SIG-M5 treated with dmso at 0.1 percent for 504 hours (cell line): Measurements from ENCODE around the gene PRAC1.

Source experiments
- DNase-seq: peaks from one replicate; lab custom pipeline; 2025; ENCODE audit not compliant: unreplicated experiment; lab: John Stamatoyannopoulos, UW

The PRAC1 gene

DNA sequence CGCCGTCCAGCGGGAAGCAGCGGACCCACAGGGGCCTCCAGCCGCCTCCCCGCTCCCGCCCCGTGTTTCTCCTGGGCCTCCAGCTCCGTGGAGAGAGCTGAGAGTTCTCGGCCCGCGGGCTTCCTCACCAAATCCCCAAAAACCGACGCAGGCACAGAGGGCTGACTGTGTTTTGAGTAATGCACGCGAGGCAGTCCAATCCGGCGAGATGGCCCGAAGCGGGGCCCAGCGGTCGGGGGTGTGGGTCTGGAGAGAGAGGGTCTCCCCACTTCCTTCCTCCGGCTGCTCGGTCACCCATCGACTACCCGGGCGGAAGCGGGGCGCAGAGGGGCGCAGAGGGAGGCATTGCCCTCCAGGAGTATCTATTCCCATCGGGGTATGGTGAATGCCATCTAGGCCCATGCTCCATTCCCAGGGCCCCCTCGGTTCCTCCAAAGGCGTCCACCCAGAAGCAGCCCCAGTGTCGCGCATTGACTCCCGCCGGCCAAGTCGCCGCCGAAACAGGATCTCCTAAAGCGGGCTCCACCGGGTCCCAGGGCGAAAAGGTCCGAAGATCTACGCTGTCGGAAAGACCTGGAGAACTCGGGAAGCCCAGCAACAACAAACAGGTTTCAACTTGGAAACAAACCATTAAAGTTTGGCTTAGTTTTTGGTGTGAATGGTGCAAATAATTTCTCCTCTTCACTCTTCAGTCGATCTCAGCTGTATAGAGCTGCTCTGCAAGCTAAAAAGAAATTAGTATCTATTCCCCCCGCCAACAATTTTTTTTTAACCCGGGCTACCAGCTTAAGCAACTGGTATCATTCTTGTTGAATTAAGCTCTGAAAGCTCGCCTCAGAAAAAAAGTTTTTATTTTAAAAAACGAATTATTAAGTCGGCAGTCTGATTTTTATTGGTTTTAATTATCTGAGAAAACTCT, 25.4 kb upstream of the PRAC1 start:
- DNase-seq, result no peak

DNA sequence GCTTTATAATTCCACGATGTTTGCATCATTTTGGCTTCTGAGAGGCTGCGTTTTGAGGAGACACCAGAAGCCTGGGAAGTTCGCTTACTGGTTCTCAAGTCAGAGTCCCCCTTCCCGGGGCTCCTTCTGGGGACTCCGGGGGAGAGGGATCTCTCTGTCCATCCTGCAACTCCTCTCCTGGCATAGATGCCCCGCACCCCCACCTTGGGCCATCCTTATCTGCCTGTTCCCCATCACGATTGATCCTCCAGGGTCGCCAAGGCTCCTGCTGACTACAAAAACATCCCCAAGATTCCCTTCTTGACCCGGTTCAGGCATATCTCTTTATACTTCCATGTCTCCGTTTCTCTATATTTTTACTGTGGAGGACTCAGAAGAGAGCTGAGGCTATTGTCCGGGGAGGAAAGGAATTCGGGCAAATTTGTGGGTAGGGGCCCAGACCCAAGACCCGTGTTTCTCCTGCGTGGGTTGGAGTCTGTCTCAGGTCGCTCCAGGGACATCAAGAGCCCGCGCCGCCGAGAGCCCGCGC, 24.7 kb upstream of the PRAC1 start:
- no peak for DNase-seq

DNA sequence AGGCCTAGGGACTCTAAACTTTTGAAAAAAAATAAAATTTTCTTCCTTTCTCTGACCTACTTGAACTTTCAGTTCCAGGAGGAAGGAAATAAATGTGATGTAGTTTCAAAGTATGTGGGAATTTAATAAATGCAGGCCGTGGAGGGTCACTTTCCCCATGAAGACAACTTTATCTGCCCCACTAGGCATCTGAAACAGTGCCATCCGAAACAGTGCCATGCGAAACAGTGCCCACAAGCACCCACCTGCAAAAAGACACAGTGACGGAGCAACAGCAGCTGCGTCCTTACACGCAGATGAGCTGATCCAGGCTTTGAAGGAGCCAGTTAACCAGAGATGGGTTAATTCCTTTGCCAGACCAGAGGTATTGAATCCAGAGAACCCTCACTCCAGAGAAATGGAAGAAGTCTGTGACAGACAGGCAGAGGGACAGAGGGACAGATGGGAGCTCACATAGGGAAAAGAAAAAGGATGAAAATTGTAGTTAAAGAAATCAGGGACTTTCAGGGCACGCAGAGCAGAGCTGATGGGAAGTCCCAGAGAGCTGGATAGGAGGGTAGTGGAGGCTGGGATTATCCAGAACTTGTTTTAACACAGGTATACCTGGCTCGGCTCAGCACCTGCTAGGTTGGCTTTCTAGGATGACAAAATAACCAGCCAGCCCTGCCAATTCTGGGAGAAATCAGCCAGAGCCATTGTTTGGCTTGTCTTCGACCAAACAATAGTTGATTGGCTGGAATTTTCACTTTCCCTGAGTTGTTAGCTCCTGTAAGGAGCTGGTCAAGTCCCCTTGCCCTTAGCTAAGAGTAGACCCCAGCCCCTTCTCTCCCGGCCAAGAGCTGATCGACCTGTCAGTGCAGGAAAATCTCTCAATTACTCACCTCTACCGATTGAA, 23.3 kb upstream of the PRAC1 start:
- DNase-seq, result no peak

DNA sequence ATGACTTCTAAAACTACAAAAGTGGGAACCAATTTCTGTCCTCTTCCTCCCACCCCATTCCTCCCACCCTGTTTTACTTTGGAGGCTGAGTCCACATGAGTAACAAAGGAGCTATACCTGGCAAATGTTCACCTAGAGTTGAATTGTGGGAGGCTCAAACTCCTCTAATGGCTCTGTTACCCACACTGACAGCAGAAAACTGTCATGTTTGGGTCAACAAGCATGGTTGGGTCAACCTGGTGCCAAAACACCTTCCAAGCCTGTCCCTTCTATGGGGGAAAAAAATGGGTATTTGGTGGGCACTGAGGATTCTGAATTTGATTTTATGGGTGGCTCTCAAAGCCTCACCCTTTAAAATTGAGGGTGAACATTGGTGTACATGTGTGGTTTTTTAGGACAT, 18.2 kb upstream of the PRAC1 start:
- no peak for DNase-seq

DNA sequence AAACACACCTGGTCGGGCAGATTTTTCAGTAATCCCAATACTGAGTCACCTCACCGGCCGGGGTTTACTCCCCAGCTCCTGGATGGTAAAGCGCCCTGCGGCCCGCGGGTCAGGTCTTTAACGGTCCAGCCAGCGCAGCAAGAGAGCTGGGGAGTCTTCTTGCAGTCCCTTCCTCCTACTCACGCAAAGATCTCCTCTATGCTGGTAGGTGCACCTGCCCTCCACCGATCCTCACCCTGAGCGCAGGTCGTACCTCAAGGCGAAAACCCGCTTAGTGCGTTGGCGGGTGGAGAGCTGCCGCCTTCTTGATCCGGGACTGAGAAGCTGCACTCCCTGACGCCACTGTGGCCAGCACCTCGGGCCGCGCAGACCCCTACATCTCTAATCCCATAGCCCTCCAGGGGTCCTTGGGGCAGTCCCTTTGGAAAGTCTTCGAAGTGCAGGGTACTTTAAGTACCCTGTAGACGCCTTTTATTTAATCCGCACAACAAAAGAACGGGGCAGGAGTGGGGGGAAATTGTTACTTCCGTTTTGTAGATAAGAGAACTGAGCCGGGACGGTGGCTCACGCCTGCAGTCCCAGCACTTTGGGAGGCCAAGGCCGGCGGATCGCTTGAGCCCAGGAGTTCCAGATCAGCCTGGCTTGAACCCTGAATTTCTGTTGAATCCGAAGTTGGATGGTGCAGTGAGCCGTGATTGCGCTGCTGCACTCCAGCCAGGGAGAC, 16.6 kb upstream of the PRAC1 start:
- no peak for DNase-seq

DNA sequence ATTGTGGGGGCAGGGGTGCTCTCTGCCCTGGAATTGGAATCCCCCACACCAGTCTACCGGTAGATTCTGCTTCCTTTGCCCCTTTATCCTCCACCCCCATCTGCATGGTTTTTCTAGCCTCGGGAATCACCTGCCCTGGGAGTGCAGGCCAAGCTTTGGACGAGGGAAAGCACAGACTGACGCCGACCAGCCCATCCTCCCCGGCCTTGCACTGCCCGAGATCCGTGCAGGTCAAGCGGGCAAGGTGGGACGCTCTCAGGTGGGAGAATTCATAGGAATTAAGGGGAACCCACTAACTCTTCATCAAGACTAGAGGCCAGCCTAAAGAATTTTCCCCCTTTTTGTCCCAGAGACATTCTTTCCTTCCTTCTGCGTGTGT, 16.1 kb upstream of the PRAC1 start:
- DNase-seq, result no peak

DNA sequence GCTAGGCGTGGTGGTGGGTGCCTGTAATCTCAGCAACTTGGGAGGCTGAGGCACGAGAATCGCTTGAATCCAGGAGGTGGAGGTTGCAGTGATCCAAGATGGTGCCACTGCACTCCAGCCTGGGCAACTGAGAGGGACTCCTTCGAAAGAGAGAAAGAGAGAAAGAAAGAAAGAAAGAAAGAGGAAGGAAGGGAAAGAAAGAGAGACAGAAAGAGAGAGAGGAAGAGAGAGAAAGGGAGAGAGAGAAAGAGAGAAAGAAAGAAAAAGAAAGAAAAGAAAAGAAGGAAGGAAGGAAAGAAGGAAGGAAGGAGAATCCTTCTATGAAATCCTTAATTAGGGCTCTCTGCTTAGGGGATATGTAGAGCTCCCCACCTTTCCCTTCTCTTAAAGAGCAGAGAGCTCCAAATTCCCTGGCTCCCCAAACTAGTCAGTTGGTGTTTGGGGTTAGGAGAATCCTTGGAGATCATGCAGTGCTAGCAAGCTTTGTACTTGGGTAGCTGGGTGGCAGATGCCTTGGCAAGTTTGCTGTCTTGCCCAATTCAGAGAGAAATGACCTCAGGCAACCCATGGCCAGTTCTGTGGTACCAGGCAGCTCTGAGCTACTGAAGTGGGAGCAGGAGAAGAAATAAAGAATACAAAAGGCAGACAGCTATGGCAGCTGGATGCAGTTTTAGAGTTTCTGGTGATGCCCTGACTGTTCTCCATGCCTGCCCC, 15.2 kb upstream of the PRAC1 start:
- no peak for DNase-seq

DNA sequence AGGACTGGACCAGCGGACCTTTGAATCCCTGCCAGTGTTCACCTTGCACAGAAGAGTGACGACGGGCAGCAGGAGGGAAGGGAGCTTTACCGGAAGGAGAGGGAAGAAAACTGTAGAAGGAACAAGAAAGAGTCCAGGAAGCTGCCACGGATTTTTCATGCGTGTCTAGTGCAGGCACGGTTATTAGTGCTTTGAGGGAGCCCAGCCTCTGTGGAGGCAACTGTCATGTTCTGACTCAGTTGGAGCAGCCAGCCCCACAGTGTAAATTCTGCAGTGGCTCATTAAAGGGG, 12.7 kb upstream of the PRAC1 start:
- DNase-seq, result no peak

DNA sequence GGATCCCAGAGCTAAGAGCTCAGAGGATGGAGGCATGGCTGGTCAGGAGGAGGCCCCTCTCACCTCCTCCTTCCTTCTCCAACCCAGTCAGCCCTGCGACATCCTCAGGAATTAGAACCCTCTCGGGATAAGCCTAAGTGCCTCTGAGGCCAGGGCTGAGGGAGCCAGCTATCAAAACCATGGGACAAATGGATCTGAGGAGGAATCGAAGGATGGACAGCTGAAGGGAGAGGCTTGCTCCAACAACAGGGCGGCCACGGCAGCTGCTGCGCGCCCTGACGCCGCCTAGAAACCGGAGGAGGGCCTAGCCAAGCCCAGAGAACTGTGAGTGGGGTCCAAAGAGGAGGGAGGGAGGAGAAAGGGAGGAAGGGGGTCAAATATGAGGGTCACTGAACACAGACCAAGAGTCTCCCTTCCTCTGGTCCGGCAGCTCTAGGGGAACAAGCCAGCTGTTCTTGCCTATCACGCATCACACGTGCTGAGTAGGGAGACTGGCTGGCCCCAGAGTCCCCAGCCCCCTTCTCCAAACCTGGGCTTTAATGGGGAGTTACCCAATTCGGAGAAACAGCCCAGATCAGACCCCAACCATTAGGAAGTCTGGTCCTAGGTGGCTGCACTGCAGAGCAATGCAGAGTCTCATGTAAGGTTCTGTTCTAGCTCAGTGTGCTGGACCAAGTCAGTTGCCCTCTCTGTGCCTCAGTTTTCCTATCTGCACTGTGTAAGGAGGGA, 12.2 kb upstream of the PRAC1 start:
- DNase-seq, result no peak

DNA sequence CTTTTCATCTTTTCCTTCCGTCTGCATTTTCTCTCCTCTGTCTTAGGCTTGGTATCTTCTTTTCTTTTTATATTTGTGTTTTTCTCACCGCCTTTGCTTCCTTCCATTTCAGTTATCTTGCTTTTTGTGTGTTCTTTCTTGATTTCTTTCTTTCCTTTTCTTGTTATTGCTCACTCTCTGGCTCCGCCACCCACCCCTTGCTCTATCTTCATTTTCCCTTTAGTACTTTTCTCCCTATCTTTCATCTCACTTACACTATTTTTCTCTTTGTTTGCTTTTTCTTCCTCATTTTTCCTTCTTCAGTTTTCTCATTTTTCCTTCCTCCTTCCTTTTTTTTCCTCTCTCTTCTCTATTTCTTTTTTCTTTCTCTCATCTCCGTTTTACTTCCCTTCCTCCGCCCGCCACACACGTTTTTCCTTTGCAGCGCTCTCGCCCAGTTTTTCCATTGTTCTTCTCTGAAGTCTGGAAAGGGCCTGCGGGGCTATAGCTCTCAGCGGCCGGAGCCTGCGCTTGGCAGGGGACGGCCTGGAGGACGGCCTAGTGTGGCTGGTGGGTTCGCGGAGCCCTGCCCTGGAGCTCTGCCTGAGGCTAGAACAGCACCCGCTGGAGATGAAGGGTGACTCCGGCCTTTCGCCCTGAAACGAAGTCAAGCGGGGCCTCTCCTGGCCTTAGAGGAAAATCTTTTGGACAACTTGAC, 11.5 kb upstream of the PRAC1 start:
- no peak for DNase-seq

DNA sequence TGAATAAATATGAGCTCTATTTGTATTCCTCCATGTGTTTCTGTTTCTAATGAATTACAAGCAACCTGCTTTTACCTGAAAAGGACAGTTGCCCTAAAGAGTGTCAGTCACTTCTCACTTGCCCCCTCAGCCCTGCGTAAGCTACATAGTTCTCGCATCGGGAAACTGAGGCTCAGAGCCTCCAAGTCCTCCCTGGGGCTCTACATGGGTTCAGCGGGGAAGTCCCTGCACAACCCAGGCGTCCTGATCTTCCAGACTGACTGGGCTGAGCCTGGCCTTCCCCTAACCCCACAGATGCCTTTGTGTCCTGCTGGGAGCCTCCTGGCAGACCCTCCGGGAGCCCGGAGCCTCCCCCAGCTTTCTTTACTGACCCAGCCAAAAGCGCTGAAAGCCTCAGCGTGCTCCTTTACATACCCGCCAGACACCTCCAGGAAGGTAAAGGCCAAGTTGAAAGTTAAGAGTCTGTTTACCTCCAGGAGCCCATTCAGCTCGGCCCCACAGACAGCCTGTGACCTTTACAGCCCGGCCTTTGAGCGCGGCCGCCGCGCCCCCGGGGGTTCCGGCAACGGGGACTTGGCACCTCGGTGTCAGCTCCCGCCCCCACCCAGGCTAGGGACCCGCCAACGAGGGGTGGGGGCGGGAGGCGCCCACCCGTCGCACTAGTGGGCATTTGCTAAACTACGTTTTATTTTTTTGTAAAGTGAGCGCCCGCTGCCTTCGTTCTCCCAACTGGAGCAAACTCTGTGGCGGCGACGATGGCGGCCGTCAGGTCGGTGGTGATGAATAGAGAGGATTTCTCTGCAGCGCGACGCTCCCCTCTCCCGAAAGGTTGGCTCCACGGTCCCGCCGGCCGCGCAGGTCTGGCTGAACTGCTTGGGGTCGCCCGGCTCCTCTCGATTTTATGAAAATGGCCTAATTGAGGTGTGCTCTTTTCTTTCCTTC, 10.6 kb upstream of the PRAC1 start:
- DNase-seq, result no peak

DNA sequence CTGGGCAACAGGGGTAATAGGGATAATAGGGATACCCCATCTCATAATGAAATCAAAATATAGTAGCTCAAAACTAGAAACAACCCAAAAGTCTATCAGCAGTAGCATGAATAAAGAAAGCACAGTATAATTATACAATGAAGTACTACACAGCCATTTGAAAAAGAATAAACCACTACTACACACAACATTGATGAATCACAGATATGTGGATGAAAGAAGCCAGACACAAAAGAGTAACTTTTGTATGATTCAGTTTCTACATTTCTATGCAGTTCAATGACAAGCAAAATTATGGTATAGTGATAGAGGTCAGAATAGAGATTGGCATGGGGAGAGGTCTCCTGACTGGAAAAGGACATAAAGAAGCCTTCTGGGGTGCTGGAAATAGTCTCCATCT, 9.0 kb upstream of the PRAC1 start:
- no peak for DNase-seq

DNA sequence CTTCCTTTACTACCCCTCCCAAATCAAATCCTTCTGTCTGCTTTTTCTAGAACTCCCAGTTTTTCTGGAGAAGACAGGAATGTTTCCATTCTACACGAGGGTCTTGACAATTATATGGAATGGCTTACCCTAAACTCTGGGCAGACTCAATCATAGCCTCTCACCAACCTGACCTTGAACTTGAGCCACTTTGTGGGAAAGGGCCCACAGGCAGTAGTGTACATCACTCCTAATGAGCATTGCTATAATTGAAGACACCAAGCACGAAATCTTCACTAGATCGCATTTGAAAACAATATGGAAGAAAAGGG, 7.9 kb upstream of the PRAC1 start:
- DNase-seq, result no peak

DNA sequence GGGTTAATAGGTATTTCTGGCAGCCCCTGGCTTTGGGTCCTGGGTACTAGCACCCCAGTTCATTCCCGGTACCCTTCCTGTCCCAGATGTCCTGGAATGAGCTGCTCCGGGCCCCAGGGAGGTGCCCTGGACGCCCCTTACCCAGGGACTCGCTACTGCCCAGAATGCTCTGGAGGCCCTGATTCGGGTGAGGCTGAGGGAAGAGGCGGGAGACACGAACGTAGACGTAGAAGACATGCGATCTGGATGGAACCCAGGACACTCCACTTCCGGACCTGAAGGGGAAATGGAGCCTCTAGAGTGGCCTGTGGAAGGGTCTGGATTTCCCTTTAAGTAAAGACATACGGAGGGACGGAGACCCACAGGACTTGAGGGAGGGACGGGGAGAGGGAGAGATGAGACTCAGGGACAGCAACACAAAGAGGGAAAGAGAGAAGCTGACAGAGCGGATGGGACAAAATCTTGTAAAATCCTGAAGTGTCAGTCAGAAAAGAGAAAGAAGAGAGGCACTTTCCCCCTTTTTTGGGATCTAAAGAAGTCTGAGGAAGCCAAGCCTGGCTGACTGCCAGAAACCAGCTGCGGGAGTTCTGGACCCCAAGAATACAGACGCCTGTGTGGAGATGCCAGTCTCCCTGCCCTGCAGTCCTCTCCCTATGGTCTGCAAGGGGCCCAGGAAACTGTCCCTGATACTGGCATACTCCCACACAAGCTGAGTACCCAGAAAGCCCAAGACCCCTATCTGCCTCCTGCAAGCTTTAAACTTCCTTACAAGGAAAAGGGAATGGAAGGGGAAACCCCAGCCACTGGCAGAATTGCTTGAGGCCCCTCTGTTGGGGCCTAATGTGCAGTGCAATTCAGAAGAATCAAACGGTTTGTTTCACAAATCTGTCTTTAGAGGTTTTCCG, 7.3 kb upstream of the PRAC1 start:
- no peak for DNase-seq

DNA sequence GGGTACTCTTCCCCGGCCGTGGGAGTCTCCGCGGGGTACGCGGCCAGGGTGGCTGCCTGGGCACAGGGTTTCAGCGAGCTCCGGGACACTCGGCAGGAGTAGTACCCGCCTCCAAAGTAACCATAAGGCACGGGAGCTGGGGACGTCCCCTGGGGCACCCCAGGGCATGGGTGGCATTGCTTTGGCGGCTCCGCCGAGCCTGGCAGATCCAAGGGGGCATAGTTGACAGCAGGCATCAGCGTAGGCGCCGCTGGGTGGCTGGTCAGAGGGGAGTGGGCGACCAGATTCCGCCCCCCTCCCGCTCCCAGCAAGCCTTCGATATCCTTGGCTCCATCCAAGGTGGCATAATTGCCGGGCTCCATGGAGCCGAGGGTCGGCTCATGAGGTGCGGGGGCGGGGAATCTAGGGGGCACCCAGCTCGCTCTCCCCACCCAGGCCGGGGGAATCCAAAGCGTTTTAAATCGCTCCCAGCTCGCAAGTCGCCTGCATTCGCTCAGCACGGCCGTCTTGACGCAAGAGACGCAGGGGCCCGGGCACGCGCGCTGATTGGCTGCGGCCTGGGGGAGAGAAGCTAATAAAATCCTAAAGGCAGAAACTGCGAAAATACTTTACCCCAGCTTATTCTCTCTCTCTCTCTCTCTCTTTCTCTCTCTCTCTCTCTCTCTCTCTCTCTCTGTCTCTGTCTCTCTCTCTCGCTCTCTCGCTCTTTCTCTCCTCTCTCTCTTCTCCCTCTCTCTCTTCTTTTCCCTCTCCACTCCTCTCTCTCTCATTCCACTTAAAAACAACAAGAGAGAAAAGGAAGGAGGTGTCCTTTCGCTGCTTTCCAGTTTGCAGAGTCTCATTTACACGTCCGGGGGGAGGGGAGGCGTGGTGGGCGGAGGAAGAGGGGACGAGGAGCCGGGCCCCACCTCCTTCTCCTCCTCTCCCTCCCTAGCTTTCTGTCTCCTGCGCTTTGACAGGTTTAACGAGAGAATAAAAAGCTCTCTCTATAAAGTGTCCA, 6.2 kb upstream of the PRAC1 start, which contains the start of gene HOXB13:
TSS of gene HOXB13 (minus strand) at position 519 of the 1,000 bp plus-strand sequence. CDS start at position 362, 157 bp downstream.
- peak; percentile 49 for DNase-seq
